Effector CD4-positive, alpha-beta T cell (primary cell): ENCODE data around the gene SLC35E2B.
"Not testable (repeated sequence)": the region's sequence is repeated elsewhere in the genome, so short reads cannot be mapped to it uniquely, and the experiment has no call there.

ENCODE experiments used
- DNase-seq: peaks from one replicate; pipeline ENCODE4 v3.0.0-alpha.2; 2020

The SLC35E2B gene

GRCh38 chr1:1637479-1637875 lies 55.1 kb downstream of the SLC35E2B start:
- DNase-seq, result not testable (repeated sequence)

DNA sequence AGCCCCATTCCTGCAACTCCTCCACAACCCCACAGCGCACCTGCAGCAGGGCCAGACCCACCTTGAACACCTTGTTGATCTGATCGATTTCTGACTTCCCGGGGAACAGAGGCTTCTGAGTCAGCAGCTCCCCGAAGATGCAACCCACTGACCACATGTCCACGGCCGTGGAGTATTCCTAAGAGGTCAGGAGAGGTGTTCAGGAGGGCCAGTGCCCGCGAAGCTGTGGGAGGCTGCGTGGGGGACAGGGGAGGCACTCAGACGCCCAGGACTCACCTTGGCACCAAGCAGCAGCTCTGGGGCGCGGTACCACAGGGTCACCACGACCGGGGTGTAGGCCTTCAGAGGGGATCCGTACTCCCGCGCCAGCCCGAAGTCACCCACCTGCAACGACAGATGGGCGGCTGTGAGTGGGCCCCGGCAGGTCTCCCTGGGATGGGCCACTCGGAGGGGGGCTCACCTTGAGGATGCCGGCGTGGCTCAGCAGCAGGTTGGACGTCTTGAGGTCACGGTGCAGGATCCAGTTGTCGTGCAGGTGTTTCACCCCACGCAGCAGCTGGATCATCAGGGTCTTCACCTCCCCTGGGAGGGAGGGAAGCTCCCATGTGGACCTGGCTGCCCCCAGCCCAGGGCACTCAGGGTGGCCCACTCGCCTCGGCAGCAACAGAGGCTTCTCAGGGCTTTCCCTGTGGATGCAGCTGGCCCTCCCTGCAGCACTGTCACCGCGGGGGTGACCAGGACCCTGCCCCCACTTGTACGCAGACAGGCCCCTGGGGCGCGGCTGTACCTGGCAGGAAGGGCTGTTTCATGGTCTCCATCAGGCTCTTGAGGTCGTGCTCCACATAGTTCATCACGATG lies 55.7 kb downstream of the SLC35E2B start:
- not testable (repeated sequence) for DNase-seq

DNA sequence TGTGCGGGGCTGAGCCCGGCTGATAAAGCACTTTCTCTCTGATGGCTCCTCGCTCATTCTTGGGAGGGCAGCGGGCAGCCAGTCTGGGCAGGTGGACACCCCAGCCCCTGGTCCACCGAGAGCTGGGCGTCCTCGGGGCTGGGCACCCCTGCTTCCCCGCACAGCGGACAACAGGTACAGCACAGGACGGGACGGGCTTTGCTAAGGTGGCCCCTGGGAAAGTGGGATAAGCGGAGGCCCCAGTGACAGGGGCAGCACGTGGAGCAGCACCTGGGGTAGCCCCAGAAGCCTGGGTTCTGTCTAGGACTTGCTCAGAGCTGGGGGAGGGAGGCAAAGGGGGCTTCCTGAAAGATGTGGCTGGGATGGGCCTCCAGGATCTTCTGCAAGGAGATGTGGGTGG lies 58.0 kb downstream of the SLC35E2B start:
- DNase-seq, result not testable (repeated sequence)

- DNase-seq, result not testable (repeated sequence)
Measured at GRCh38 chr1:1633409-1633808, 59.2 kb downstream of the SLC35E2B start.

GRCh38 chr1:1631782-1632420 lies 60.7 kb downstream of the SLC35E2B start, which contains the start of gene MMP23B:
MMP23B (plus strand) TSS chr1:1632173; CDS start chr1:1632219, 46 bp downstream.
- DNase-seq, result no peak

GRCh38 chr1:1630965-1631781 lies 61.4 kb downstream of the SLC35E2B start:
- no peak for DNase-seq

GRCh38 chr1:1630191-1630964 lies 62.2 kb downstream of the SLC35E2B start:
- peak; percentile 90 for DNase-seq

DNA sequence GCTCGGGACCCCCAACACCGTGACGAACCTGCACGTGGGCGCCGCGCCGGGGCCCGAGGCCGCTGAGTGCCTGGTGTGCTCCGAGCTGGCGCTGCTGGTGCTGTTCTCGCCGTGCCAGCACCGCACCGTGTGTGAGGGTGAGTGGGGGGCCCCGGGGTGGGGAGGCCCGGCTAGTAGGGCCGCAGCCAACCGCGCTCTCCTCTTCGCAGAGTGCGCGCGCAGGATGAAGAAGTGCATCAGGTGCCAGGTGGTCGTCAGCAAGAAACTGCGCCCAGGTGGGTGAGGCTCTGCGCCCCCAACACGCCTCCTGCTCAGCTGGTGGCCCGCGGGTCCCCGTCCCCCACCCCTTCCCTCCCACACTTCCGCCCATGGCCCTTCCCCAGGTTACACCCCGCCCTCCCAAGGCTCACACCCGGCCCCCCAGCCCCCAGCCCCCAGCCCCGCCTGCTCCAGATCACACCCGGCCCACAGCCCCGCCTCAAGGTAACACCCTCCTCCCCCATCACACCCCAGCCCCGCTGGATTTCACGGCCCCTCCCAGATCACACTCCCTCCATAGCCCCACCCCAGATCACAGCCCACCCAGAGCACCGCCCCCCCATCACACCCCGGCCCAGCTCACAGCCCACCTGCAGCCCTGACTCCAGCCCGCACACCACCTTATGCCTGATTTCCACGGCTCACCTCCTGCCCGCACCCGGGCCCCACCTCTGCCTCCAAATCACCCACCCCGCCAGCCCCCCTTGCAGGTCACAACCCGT lies 63.0 kb downstream of the SLC35E2B start:
- DNase-seq, result peak; percentile 72

DNA sequence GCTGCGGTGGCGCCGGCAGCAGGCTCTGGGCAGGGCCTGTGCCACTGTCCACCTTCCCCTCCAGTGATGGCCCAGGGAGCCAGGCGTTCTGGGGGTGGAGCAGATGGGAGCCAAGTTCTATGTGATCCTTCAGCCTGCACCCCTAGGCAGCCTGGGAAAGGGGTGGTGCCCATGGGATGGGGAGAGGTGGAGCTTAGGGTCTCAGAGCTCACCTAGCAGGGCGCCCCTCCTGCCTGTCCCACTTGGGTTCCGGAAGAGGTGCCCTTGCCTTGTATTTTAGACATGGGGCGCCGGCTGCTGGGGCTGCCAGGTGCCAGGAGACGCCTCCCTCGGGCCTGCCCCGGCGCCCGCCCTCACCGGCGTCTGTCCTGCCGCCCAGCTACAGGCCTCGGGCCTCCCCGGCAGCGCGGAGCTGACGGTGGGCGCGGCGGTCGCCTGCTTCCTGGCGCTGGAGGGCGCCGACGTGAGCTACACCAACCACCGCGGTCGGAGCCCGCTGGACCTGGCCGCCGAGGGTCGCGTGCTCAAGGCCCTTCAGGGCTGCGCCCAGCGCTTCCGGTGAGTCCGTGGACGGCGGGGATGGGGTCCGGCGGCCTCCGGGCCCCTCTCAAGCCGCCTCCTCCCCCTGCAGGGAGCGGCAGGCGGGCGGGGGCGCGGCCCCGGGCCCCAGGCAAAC lies 63.7 kb downstream of the SLC35E2B start:
- DNase-seq, result no peak

GRCh38 chr1:1627829-1628753 lies 64.5 kb downstream of the SLC35E2B start:
- DNase-seq, result no peak

- DNase-seq, result no peak
Measured at GRCh38 chr1:1627261-1627828, 65.2 kb downstream of the SLC35E2B start.

DNA sequence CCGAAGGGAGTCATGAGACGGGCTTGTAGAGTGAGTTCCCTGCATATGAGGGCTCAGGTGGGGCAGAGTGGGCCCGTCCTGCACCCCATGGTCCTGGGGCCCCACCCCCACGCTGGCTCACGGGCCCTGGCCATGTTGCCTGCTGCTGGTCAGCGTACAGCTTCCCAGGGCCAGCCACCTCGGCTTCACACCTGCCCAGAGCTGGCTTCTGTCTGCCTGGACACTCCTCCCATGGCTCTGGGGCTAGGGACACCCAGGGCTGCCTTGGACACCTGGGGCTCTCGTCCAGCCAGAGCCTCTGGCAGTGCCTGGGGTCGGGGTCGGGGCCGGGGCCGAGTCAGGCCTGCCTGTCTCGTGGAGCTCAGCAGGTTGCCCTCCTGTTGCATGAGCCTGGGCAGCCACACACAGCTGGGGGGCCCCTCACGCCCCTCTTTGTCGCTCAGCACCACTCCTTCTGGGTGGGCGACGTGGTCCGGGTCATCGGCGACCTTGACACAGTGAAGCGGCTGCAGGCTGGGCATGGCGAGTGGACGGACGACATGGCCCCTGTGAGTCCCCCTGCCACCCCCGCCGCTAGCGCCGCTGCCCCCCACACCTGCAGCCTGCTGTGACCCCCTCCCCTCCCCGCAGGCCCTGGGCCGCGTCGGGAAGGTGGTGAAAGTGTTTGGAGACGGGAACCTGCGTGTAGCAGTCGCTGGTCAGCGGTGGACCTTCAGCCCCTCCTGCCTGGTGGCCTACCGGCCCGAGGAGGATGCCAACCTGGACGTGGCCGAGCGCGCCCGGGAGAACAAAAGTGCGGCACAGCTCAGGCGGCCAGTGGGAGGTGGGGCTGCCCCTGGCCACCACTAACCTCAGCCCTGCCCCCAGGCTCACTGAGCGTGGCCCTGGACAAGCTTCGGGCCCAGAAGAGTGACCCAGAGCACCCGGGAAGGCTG lies 66.1 kb downstream of the SLC35E2B start:
- no peak for DNase-seq

GRCh38 chr1:1625824-1626206 lies 66.8 kb downstream of the SLC35E2B start:
- DNase-seq, result no peak

- DNase-seq, result no peak
Measured at GRCh38 chr1:1625404-1625775, 67.2 kb downstream of the SLC35E2B start.

DNA sequence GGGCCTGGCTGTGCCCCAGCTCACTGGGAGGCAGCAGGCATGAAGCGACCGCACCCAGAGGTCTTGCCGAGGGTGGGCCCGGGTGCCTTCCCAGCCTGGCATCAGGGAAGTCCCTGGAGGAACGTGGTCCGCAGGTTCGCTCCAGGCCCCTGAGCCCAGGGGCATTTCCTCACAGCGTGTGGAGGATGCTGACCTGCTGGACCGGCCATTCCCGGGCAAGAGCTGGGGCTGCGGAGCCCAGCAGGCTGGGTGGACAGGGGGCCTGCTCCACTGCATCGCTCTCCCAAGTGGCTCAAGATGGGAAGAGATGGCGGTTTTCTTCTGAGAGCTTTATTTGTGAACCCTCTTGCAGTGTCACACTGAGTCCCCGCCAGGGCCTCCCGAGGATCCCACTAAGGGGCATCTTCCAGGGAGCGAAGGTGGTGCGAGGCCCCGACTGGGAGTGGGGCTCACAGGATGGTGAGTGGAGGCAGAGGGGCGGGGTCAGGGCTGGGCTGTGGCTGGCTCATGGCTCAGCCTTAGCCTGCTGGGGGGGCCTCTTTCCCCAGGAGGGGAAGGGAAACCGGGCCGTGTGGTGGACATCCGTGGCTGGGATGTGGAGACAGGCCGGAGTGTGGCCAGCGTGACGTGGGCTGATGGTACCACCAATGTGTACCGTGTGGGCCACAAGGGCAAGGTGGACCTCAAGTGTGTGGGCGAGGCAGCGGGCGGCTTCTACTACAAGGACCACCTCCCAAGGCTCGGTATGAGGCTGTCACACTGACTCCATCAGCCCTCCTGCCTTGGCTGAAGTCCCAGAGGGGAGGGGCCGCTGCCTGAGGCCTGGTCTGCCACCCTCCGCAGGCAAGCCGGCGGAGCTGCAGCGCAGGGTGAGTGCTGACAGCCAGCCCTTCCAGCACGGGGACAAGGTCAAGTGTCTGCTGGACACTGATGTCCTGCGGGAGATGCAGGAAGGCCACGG lies 67.9 kb downstream of the SLC35E2B start:
- DNase-seq, result no peak

- DNase-seq, result no peak
Measured at GRCh38 chr1:1623631-1624442, 68.8 kb downstream of the SLC35E2B start.
